Eye (tissue), 1 donor: ENCODE measurements around the gene TMEM156.
"Not testable (repeated sequence)": the region's sequence is repeated elsewhere in the genome, so short reads cannot be mapped to it uniquely, and the experiment has no call there.

ENCODE experiments used
- DNase-seq: peaks from one replicate; pipeline ENCODE4 v3.0.0-alpha.2; 2015

Gene TMEM156

DNA sequence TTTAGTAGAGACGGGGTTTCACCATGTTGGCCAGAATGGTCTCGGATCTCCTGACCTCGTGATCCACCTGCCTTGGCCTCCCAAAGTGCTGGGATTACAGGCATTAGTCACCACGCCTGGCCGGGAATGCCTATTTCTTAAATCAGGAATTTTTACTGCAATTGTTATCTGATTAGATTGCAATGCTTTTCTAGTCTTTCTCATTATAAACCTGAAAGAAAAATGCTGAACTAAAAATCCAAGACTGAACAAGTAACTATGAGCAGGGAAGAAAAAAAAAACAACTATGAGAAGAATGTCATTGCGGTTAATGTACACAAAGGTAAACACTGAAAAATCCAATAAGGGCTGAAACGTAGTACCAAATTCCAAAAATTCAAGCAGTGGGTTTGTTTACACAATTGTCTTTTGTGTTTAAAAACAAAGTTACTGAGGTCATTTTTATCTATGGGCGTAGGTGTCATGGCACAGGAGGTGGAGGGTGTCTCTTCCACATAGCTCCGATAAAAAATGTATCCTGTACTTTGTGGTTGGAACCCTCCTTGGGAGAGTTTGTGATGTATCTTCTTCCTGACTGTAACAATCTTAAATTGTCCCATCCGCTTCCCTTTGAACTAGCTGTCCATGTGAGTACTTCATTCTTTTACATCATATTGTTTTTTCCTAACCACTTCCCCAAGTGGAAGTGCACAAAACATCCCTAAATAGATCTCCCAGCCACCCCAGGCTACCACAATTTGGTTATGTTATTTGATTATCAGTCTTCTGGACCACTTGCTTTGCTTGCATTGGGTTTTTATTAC, 11.1 kb upstream of the TMEM156 start:
- no peak for DNase-seq

DNA sequence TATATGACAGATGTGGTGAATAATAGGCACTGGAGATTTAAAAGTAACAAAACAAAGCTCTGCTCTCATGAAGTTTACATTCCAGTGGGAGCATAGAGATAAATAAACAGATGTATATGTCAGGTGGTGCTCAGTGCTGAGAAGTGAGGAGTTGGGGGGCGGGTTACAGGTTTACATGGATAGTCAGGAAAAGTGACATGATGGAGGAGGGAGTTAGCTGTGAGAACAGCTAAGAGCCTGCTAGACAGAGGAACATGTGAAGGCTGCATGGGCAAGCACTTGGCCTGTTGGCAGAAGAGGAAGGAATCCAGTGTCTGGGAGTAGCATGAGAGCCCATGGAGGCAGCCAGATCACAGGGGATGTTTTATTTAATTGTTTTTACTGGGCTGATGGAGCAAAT, 10.2 kb upstream of the TMEM156 start:
- DNase-seq = no peak

DNA sequence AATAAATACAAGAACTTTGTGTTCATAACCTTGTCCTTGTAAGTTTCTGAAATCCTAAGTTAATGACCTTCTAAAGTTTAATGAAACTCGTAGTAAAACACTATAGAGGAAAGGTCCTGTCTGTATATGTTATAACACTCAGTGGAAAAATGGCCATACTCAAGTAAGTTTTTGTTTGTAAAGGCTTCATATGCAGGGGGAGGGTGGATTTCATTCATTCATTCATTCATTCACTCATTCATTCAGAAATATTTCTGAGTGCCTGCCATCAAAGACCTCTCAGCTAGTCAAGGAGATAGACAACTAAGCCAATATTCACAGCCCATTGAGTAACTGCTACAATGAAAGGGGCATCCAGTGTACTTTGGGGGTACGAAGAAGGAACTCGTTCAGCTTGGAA, 6.9 kb upstream of the TMEM156 start:
- no peak for DNase-seq

DNA sequence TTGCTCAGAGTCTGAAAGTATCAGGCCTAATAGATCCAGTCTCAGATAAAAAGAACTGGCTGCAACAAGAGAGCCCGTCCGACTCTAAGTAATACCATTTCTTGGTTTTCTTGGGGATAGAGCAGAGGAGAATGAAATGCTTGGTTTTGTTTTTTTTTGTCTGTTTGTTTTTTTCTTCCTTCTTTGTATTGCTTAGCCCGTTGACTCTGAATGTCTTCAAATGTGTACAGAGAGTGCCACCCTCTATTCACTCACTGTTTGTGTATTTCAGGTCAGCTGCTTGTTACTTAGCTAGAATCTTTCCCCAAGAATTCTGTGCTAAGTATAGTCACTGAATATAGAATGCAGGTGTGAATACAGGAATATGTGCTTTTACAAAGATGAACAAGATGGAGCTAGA, 5.7 kb upstream of the TMEM156 start:
- no peak for DNase-seq

DNA sequence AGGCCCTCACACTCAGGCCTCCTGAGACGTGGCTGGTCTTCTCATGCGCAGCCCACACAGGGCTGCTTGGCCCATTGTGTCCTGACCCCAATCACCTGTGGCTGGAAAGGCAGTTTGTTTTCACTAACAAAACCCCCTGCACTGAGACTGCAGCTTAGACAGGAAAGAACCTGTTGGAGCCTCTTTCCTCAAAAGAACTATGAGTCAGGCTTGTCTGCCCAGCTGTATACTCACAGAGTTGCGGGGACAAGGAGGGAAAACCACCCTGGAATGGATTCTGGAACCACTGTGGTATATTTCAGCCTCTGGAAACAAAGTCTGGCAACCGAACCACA, 5.2 kb upstream of the TMEM156 start:
- no peak for DNase-seq

- DNase-seq = no peak
Observed at GRCh38 chr4:39036172-39036571, 4.0 kb upstream of the TMEM156 start.

- not testable (repeated sequence) for DNase-seq
Observed at GRCh38 chr4:39031590-39032020, 604 bp downstream of the TMEM156 start.

- DNase-seq = no peak
Observed at GRCh38 chr4:39030725-39031124, 1.5 kb downstream of the TMEM156 start.

GRCh38 chr4:39029752-39030694, 2.2 kb downstream of the TMEM156 start:
- no peak for DNase-seq

GRCh38 chr4:39026096-39026495, 6.1 kb downstream of the TMEM156 start:
- DNase-seq = no peak

DNA sequence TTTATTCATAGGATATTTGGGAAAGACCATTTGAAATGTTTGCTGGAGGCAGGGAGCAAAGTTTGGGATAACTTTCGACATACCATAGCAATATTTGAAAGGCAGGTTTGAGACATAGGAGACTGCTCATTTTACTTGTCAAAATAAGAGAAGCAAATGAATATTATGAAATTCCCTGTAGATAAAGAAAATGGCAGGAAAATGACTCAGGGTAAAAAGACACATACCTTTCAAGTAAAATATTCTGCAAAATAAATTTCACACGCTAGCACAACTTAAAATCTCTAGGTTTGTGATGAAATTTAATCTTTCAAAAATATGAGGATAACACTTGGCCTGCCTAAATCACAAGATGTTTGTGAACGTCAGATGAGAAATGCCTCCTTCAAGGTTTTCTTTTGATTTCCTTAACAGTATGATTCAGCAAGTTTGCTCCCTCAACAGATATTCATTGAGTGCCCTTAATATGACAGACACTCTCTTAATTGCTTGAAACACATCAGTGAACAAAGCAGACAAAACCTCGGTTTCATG, 6.6 kb downstream of the TMEM156 start:
- DNase-seq = no peak

- no peak for DNase-seq
Observed at GRCh38 chr4:39024311-39024865, 7.8 kb downstream of the TMEM156 start.

GRCh38 chr4:39023059-39023458, 9.2 kb downstream of the TMEM156 start:
- no peak for DNase-seq

DNA sequence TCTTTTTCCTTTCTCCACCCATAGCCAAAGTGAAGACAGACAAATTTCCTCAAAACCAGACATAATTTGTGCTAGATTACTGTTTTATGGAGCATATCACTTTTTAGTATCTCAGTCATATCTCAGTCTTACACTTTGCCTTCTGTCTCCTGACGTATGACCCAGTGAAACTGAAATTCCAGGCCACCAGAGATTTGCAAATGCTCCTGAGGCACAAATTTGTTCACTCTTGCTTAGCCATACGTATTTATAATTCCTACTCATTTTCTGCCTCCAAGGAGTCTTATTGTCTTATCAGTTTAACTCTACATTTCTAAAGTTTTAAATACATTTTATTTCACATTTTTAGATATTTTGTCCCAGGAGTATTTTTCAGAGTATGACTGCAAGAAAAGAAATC, 10.0 kb downstream of the TMEM156 start:
- no peak for DNase-seq

DNA sequence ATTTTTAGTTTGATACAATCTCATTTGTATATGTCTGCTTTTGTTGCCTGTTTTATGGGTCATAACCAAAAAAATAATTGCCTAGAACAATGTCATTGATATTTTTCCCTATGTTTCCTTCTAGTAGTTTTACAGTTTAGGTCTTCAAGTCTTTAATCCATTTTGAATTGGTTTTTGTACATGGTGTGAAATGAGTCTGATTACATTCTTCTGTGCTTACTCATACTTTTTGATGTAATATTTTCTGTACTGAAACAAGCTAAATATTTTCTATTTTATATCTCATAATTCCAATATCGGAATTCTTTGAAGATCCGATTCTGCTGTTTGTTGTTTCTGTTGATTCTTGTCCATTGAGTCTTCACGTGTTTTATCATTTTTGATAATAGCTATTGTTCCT, 10.6 kb downstream of the TMEM156 start:
- no peak for DNase-seq

GRCh38 chr4:39020130-39020529, 12.1 kb downstream of the TMEM156 start:
- DNase-seq = no peak

- DNase-seq = no peak
Observed at GRCh38 chr4:39014028-39014427, 18.2 kb downstream of the TMEM156 start.

GRCh38 chr4:39004758-39005157, 27.5 kb downstream of the TMEM156 start:
- peak; percentile 3 for DNase-seq

DNA sequence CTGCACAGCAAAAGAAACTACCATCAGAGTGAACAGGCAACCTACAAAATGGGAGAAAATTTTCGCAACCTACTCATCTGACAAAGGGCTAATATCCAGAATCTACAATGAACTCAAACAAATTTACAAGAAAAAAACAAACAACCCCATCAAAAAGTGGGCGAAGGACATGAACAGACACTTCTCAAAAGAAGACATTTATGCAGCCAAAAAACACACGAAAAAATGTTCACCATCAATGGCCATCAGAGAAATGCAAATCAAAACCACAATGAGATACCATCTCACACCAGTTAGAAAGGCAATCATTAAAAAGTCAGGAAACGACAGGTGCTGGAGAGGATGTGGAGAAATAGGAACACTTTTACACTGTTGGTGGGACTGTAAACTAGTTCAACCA, 30.2 kb downstream of the TMEM156 start:
- DNase-seq = not testable (repeated sequence)

GRCh38 chr4:38995660-38996005, 36.6 kb downstream of the TMEM156 start:
- no peak for DNase-seq

GRCh38 chr4:38994135-38994534, 38.1 kb downstream of the TMEM156 start:
- no peak for DNase-seq

- DNase-seq = no peak
Observed at GRCh38 chr4:38993683-38994082, 38.5 kb downstream of the TMEM156 start.

- DNase-seq = no peak
Observed at GRCh38 chr4:38990241-38990640, 42.0 kb downstream of the TMEM156 start.

- no peak for DNase-seq
Observed at GRCh38 chr4:38989487-38989886, 42.7 kb downstream of the TMEM156 start.
